DND-41 (cell line): ENCODE data around the gene MXD1.

Source experiments
- CTCF ChIP-seq: IDR thresholded peaks from 2 replicates; pipeline ENCODE4 v1.5.1; 2012; ENCODE audit warnings: borderline replicate concordance, low read length, moderate library complexity, mild to moderate bottlenecking; ENCODE audit not compliant: poor library complexity, severe bottlenecking; ENCODE audit errors: extremely low read depth
- EZH2 ChIP-seq: IDR thresholded peaks from 3 replicates; pipeline ENCODE4 v1.6.1; 2012; ENCODE audit warnings: borderline replicate concordance, low read depth, mild to moderate bottlenecking, moderate library complexity, low read length, inconsistent platforms; ENCODE audit not compliant: severe bottlenecking

- TF ChIP-seq CTCF (no peak), EZH2 (no peak)
Measured at GRCh38 chr2:69926849-69927515, 12.1 kb downstream of the MXD1 start.
